ENCODE data around the gene RUNX2. TPM values are rescaled to one million over a fixed set of nuclear protein-coding genes. Genes with fewer than 3 reads are reported as not detected.

RUNX2 gene
- total and polyA plus RNA-seq, 3 experiments from 2014 or later, result 16.1 to 25.8 (median 25.3) TPM

GRCh38 chr6:45568626-45569025 lies 240.5 kb downstream of the RUNX2 start:
- Histone ChIP-seq H3K27ac (ENCODE audit: low read depth, low read length) (no peak overlapping the region), H3K4me1 (ENCODE audit: insufficient read depth, low read length) (peaks cover 12% of the 10 kb centered on the region), H3K4me3 (ENCODE audit: low read length) (no peak overlapping the region), H3K9me3 (ENCODE audit: low read length) (no peaks in the 10 kb centered on the region), H3K36me3 (ENCODE audit: insufficient read depth, low read length) (no peaks in the 10 kb centered on the region), H3K27me3 (ENCODE audit: insufficient read depth, low read length, poor library complexity, severe bottlenecking) (no peaks in the 10 kb centered on the region)
- Mint-ChIP-seq H3K4me3 (no peak overlapping the region), H3K9me3 (no peaks in the 10 kb centered on the region), H3K27me3 (peaks cover 0 to 1% of the 10 kb centered on the region in 2 donors), H3K4me1 (peaks cover 21 to 39% (median 28%) of the 10 kb centered on the region in 3 donors), H3K27ac (no peak overlapping the region), H3K36me3 (peaks cover 0 to 10% (median 6%) of the 10 kb centered on the region in 3 donors)
- no peak for DNase-seq
- CTCF ChIA-PET, result no interaction called here
- POLR2A ChIA-PET, result no interaction called here

DNA sequence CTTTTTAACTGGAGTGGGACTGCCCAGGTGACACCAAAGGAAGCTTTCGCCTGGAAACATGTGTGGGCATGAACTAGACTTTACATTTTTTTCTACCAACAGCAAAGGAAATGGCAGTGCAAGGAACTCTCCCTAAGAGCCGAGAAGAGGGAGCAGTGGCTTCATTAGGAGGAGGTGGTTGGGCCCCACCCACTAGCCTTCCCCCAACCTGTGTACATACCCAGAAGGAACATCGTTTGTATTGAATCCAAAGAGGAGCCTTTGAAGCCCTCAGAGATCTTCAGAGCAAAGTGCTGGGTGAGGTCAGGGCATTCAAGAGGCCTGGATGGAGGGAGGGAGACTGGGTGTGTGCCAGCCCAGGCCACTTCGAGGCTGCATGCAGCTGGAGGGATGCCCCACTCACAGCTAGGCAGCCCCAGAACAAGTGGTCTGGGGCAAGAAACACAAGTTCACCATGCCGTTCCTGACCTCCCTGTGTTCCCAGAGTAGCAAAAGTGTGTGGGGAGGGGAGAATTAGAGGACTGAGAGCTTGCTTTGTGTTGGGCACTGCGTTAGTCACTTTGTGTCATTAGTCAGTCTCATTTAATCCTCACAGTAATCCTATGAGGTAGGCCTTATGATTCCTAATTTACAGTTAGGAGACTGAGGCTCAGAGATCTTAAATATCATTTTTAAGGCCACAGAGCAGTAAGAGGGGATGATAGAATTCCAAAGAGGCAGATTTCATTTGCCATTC lies 241.2 kb downstream of the RUNX2 start:
- no peak for DNase-seq
- POLR2A ChIA-PET, result no interaction called here
- Histone ChIP-seq H3K4me1 (ENCODE audit: insufficient read depth, low read length) (peaks cover 12% of the 10 kb centered on the region), H3K9me3 (ENCODE audit: low read length) (no peaks in the 10 kb centered on the region), H3K27me3 (ENCODE audit: insufficient read depth, low read length, poor library complexity, severe bottlenecking) (no peaks in the 10 kb centered on the region), H3K27ac (ENCODE audit: low read depth, low read length) (no peak overlapping the region), H3K36me3 (ENCODE audit: insufficient read depth, low read length) (no peaks in the 10 kb centered on the region), H3K4me3 (ENCODE audit: low read length) (no peak overlapping the region)
- CTCF ChIA-PET, result no interaction called here
- peaks cover 27 to 47% (median 33%) of the 10 kb centered on the region in 3 donors for H3K4me1 Mint-ChIP-seq
- no peaks in the 10 kb centered on the region for H3K27me3 Mint-ChIP-seq
- peak overlapping the region in 2 of 8 donors; percentile 15 to 56 for H3K27ac Mint-ChIP-seq
- peaks cover 0 to 10% (median 4%) of the 10 kb centered on the region in 3 donors for H3K36me3 Mint-ChIP-seq
- no peaks in the 10 kb centered on the region for H3K9me3 Mint-ChIP-seq
- no peak overlapping the region for H3K4me3 Mint-ChIP-seq

- Histone ChIP-seq H3K27me3 (ENCODE audit: insufficient read depth, low read length, poor library complexity, severe bottlenecking) (no peaks in the 10 kb centered on the region), H3K4me1 (ENCODE audit: insufficient read depth, low read length) (peaks cover 12% of the 10 kb centered on the region), H3K36me3 (ENCODE audit: insufficient read depth, low read length) (no peaks in the 10 kb centered on the region), H3K4me3 (ENCODE audit: low read length) (no peak overlapping the region), H3K9me3 (ENCODE audit: low read length) (no peaks in the 10 kb centered on the region), H3K27ac (ENCODE audit: low read depth, low read length) (no peak overlapping the region)
- H3K4me1 Mint-ChIP-seq, result peaks cover 30 to 51% (median 33%) of the 10 kb centered on the region in 3 donors
- ChIA-PET CTCF (no interaction called here), POLR2A (no interaction called here)
- H3K4me3 Mint-ChIP-seq, result peak overlapping the region in 3 of 7 donors; percentile 7 to 39 (median 27)
- H3K27ac Mint-ChIP-seq, result peak overlapping the region in 1 of 8 donors; percentile 47
- no peak for DNase-seq
- no peaks in the 10 kb centered on the region for H3K9me3 Mint-ChIP-seq
- H3K27me3 Mint-ChIP-seq, result no peaks in the 10 kb centered on the region
- H3K36me3 Mint-ChIP-seq, result peaks cover 0 to 6% (median 0%) of the 10 kb centered on the region in 3 donors
These were observed 243.0 kb downstream of the RUNX2 start for GRCh38 chr6:45571159-45571558.

DNA sequence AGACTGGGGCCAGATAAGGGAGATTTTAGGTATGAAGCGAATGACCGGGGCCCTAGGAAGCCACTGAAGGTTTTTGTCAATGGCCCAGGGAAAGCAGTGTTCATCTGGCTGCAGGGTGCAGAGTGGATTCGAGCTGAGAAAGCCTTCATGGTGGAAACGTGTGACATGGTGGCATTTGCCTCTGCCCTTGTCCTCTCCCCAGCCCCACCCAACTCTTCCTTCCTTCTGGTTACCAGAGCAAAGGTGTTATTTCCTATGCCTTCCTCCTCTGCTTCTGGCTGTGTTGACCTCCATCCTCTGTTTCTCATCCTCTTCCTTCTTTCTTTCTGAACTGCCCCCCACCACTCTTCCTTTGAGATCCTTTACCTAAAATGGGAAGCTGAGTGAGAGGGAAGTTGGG lies 244.7 kb downstream of the RUNX2 start:
- Mint-ChIP-seq H3K4me1 (peaks cover 30 to 55% (median 34%) of the 10 kb centered on the region in 3 donors), H3K27ac (peak overlapping the region in 5 of 8 donors; percentile 13 to 76 (median 68)), H3K36me3 (no peaks in the 10 kb centered on the region), H3K27me3 (no peaks in the 10 kb centered on the region), H3K9me3 (no peaks in the 10 kb centered on the region), H3K4me3 (peak overlapping the region in 6 of 7 donors; percentile 14 to 71 (median 64))
- Histone ChIP-seq H3K4me3 (ENCODE audit: low read length) (no peak overlapping the region), H3K4me1 (ENCODE audit: insufficient read depth, low read length) (peaks cover 12% of the 10 kb centered on the region), H3K9me3 (ENCODE audit: low read length) (no peaks in the 10 kb centered on the region), H3K27ac (ENCODE audit: low read depth, low read length) (no peak overlapping the region), H3K36me3 (ENCODE audit: insufficient read depth, low read length) (no peaks in the 10 kb centered on the region), H3K27me3 (ENCODE audit: insufficient read depth, low read length, poor library complexity, severe bottlenecking) (no peaks in the 10 kb centered on the region)
- ChIA-PET POLR2A (no interaction called here), CTCF (no interaction called here)
- DNase-seq, result no peak

- Mint-ChIP-seq H3K36me3 (no peaks in the 10 kb centered on the region), H3K9me3 (no peaks in the 10 kb centered on the region), H3K27ac (peak overlapping the region in 1 of 8 donors; percentile 89), H3K4me1 (peaks cover 30 to 56% (median 31%) of the 10 kb centered on the region in 3 donors), H3K27me3 (no peaks in the 10 kb centered on the region), H3K4me3 (peak overlapping the region in 1 of 7 donors; percentile 29)
- Histone ChIP-seq H3K27me3 (ENCODE audit: insufficient read depth, low read length, poor library complexity, severe bottlenecking) (no peaks in the 10 kb centered on the region), H3K4me1 (ENCODE audit: insufficient read depth, low read length) (peaks cover 12% of the 10 kb centered on the region), H3K4me3 (ENCODE audit: low read length) (no peak overlapping the region), H3K27ac (ENCODE audit: low read depth, low read length) (no peak overlapping the region), H3K36me3 (ENCODE audit: insufficient read depth, low read length) (no peaks in the 10 kb centered on the region), H3K9me3 (ENCODE audit: low read length) (no peaks in the 10 kb centered on the region)
- CTCF ChIA-PET, result interaction anchor here (1.8 kb wide), 1 partner anchor 13 kb away, joined by 5 read pairs; no protein-coding TSS in a partner anchor
- no peak for DNase-seq
- POLR2A ChIA-PET, result no interaction called here
These were observed 245.9 kb downstream of the RUNX2 start for GRCh38 chr6:45574014-45574461.

- Mint-ChIP-seq H3K27me3 (no peaks in the 10 kb centered on the region), H3K9me3 (no peaks in the 10 kb centered on the region), H3K27ac (peak overlapping the region in 1 of 8 donors; percentile 26), H3K4me1 (peaks cover 26 to 48% (median 30%) of the 10 kb centered on the region in 3 donors), H3K4me3 (no peak overlapping the region), H3K36me3 (no peaks in the 10 kb centered on the region)
- Histone ChIP-seq H3K9me3 (ENCODE audit: low read length) (no peaks in the 10 kb centered on the region), H3K27ac (ENCODE audit: low read depth, low read length) (no peak overlapping the region), H3K36me3 (ENCODE audit: insufficient read depth, low read length) (no peaks in the 10 kb centered on the region), H3K27me3 (ENCODE audit: insufficient read depth, low read length, poor library complexity, severe bottlenecking) (no peaks in the 10 kb centered on the region), H3K4me1 (ENCODE audit: insufficient read depth, low read length) (peaks cover 12% of the 10 kb centered on the region), H3K4me3 (ENCODE audit: low read length) (no peak overlapping the region)
- DNase-seq, result no peak
- CTCF ChIA-PET, result interaction anchor here (1.8 kb wide), 1 partner anchor 12 kb away, joined by 5 read pairs; no protein-coding TSS in a partner anchor
- POLR2A ChIA-PET, result no interaction called here
These were observed 246.8 kb downstream of the RUNX2 start for GRCh38 chr6:45574885-45575284.

GRCh38 chr6:45576648-45577624 lies 248.8 kb downstream of the RUNX2 start:
- Histone ChIP-seq H3K4me3 (ENCODE audit: low read length) (no peak overlapping the region), H3K9me3 (ENCODE audit: low read length) (no peaks in the 10 kb centered on the region), H3K4me1 (ENCODE audit: insufficient read depth, low read length) (peaks cover 12% of the 10 kb centered on the region), H3K27me3 (ENCODE audit: insufficient read depth, low read length, poor library complexity, severe bottlenecking) (no peaks in the 10 kb centered on the region), H3K36me3 (ENCODE audit: insufficient read depth, low read length) (no peaks in the 10 kb centered on the region), H3K27ac (ENCODE audit: low read depth, low read length) (no peak overlapping the region)
- ChIA-PET CTCF (no interaction called here), POLR2A (no interaction called here)
- Mint-ChIP-seq H3K4me3 (no peak overlapping the region), H3K4me1 (peaks cover 20 to 38% (median 24%) of the 10 kb centered on the region in 3 donors), H3K36me3 (no peaks in the 10 kb centered on the region), H3K9me3 (peaks cover 0 to 4% (median 0%) of the 10 kb centered on the region in 5 donors), H3K27ac (peak overlapping the region in 1 of 8 donors; percentile 0), H3K27me3 (no peaks in the 10 kb centered on the region)
- DNase-seq, result no peak

All from CD8-positive, alpha-beta memory T cell (primary cell).